Raji (cell line): ENCODE results near the gene PSMB3.

Experiments
- POLR2A ChIP-seq: IDR thresholded peaks from 2 replicates; pipeline ENCODE4 v1.6.1; 2011; ENCODE audit warnings: low read depth, low read length, control low read depth; ENCODE audit not compliant: insufficient read depth

PSMB3 gene

DNA sequence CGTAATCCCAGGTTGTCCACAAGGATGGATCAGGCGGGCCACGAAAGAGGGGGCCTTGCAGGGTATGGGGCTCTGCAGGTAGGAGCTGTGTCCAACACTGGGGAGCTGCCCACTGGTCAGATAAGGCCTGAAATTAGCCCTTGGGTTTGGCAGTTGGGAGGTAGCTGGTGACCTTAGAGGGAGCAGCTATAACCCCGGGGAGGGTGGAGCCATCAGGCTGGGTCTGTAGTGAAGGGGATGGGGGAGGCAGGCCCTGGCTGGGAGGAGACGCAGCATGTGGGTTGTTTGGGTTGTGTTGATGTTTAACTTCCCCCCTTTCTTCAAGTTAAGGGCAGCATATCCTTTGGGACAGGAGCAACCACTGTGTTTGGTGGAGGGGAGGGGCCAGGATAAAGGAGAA is 41.6 kb upstream of the PSMB3 start:
- no peak for TF ChIP-seq POLR2A

DNA sequence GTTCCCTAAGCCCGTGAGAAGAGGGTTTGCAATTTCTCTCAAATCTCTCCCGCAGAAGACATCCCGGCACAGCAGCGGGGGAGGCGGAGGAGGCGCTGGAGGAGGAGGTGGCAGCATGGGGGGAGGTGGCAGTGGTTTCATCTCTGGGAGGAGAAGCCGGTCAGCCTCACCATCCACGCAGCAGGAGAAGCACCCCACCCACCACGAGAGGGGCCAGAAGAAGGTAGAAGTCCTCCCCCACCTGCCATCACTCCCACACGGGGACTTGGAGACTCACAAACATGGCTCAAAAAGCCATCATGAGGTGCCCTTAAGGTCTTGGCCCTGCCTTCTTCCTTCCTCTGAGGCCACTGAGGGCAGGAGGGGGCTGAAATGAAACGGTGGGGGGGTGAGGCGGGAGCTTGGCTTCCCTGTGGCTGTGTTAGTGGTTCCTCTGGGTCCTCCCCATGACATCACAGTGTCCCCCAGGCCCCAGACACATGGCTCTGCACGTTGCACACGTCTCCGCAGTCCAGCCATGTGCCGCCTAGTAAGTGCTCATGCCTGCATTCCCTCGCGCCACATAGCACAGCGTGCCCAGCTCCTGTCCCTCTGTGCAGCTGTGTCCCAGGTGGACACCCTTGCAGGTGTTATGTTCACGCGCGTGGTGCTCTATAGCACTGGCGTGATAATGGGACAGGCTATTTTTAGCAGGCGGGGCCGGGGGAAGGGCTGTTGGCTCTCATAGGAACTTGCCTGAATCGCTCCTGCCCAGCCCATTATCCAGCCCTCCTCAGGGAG is 40.6 kb upstream of the PSMB3 start:
- no peak for TF ChIP-seq POLR2A

DNA sequence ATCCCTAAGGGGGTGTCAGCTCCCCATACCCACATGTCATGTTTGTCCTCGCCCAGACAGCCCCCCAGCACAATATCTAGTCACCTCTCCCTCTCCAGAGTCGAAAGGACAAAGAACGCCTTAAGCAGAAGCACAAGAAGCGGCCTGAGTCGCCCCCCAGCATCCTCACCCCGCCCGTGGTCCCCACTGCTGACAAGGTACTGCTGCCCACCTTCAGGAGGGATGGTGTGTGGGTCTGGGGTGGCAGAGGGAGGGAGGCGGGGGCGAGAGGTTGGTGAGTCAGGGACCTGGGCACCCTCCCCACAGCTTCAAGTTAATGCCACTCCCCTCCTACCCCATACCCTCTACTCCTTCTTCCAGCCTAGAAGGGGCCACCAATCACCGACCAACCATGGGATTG is 39.9 kb upstream of the PSMB3 start:
- TF ChIP-seq POLR2A, result no peak

DNA sequence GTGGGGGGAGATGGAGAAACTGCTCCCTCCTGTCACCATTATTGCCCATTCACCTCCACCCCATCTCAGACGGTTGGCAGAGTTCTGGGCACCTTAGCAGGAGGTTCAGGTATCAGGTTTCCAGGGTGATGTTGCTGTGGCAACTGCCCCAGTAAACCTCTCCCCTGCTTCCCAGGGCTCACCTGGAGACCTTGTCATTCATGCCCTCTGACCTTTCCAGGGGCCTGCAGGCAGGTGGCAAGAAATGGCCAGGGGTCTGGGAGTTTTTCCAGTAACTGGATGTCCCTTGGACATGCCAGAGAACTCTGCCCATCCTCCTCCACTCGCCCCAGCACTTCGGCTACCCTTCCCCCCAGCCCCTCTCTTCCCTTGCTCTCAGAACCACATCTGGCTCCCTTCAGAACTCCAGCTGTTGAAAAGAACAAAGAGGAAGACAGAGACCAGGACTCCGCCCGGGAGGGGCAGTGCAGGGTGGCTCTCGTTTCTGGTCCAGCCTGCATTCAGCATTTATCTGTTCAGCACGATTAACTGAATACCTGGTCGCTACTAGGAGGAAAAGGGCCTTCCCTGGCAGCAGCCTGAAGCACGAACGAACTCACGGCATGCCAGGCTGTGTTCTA is 39.0 kb upstream of the PSMB3 start:
- no peak for TF ChIP-seq POLR2A

DNA sequence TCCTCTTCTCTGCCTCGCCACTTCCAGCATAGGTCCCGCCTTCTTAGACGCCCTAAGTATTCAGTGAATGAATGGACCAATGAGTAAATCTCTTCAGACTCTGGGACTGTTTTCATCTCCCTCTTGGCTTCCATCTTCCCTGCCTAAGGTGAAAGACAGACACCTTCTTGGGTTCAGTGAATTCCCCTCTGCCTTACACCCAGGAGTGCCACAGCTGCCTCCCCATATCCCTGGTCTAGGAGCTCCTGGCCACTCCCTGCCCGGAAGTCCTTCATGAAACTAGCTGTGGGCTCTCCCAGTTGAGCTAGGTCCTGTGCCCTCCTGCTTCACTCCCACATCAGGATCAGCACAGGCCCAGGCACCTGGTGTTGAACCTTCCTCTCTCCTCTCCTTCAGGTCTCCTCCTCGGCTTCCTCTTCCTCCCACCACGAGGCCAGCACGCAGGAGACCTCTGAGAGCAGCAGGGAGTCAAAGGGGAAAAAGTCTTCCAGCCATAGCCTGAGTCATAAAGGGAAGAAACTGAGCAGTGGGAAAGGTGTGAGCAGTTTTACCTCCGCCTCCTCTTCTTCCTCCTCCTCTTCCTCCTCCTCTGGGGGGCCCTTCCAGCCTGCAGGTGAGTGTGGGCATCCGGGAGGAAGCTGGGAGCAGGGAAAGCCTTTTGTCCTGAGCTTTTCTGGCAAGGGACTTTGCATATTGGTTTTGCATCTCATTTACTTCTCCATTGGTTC is 37.2 kb upstream of the PSMB3 start:
- no peak for TF ChIP-seq POLR2A

DNA sequence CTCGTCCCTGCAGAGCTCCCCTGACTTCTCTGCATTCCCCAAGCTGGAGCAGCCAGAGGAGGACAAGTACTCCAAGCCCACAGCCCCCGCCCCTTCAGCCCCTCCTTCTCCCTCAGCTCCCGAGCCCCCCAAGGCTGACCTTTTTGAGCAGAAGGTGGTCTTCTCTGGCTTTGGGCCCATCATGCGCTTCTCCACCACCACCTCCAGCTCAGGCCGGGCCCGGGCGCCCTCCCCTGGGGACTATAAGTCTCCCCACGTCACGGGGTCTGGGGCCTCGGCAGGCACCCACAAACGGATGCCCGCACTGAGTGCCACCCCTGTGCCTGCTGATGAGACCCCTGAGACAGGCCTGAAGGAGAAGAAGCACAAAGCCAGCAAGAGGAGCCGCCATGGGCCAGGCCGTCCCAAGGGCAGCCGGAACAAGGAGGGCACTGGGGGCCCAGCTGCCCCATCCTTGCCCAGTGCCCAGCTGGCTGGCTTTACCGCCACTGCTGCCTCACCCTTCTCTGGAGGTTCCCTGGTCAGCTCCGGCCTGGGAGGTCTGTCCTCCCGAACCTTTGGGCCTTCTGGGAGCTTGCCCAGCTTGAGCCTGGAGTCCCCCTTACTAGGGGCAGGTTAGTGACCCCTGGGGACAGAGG is 36.1 kb upstream of the PSMB3 start:
- no peak for TF ChIP-seq POLR2A

DNA sequence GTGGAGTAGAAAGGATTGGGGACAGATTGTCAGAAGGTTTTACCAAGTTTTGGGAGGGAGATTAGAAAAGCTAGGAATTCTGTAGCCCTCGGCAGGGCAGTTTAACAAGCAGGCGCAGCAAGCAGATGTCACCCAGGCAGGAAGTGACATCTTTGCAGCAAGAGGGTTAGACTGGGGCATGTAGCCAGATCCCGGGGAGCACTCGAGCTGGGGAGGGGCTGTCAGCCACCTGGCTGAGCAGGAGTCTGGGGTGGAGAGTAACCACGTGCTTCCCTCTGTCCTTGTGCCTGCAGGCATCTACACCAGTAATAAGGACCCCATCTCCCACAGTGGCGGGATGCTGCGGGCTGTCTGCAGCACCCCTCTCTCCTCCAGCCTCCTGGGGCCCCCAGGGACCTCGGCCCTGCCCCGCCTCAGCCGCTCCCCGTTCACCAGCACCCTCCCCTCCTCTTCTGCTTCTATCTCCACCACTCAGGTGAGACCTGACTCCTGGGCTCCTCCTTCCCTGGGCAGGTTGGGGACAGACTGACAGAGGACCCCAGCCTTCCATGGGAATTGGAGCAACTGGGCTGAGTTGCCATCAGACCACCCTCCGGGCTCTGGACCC is 35.3 kb upstream of the PSMB3 start:
- TF ChIP-seq POLR2A, result no peak

DNA sequence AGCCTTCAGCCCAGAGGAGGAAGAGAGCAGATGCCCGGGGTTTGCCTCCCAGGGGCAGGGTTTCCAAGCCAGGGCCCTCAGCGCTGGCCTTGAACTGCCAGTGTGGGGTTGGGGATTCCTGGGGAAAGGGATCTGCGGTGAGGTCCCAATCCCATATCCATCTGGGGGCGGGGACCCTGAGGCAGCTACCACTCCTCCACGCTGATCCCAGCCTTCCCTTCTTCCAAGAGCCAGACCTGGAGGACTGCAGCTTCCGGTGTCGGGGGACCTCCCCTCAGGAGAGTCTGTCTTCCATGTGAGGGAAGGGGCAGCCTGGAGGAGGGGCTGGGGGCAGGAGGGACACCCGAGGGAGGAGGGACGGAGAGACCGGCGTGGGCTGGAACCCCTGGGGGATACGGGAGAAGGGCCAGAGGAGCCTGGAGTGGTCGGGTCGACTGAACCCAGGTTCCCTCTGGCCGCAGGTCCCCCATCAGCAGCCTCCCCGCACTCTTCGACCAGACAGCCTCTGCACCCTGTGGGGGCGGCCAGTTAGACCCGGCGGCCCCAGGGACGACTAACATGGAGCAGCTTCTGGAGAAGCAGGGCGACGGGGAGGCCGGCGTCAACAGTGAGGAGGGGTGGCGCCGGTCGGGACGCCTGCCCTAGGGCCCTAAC is 33.1 kb upstream of the PSMB3 start:
- TF ChIP-seq POLR2A, result no peak

DNA sequence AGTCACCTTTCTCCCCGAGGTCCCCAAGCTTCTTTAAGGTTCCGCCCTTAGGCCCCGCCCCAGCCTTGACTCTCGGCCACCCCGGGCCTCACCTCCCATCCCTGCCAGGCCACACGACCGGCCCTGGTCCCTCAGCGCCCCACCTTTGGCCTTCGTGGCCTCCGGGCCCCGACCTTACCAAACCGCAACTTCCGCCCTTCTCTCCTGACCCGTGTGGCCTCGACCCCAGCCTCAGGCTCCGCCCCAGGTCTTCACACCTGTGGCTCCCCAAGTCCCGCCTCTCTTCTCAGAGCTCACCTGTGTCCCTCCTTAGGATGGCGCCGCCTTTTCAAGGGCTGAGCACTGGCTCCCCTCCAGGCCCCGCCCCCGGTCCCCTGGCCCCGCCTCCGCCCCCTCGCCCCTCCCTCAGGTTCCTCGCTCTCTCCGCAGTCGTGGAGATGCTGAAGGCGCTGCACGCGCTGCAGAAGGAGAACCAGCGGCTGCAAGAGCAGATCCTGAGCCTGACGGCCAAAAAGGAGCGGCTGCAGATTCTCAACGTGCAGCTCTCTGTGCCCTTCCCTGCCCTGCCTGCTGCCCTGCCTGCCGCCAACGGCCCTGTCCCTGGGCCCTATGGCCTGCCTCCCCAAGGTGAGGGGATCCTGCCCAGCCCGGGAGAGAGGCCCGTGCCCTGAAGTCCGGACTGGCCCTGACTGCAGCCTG is 32.4 kb upstream of the PSMB3 start:
- no peak for TF ChIP-seq POLR2A

DNA sequence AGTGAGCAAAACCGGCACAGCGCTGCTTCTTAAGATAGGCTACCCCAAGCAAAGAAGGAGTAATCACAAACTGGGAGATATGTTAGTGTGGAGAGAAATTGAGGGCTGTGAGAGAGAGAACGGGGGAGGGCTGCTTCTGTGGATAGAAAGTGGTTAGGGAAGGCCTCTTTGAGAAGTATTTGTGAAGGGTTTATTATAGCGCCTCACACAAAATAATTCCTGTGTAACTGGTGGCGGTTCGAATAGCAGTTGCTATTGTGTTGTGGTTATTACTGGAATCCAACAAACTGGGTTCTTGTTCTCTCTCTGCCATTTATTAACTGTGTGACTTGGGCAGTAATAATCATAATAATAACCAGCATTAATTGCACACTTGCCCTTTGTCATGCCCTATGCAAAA is 31.6 kb upstream of the PSMB3 start:
- TF ChIP-seq POLR2A, result no peak

DNA sequence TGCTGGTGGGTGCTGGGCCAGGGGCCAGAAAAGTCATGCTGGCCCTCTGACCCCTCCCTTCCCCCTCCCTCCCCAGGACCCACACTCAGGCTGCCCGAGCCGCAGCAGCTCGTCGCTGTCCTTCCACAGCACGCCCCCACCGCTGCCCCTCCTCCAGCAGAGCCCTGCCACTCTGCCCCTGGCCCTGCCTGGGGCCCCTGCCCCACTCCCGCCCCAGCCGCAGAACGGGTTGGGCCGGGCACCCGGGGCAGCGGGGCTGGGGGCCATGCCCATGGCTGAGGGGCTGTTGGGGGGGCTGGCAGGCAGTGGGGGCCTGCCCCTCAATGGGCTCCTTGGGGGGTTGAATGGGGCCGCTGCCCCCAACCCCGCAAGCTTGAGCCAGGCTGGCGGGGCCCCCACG is 30.7 kb upstream of the PSMB3 start:
- no peak for TF ChIP-seq POLR2A

DNA sequence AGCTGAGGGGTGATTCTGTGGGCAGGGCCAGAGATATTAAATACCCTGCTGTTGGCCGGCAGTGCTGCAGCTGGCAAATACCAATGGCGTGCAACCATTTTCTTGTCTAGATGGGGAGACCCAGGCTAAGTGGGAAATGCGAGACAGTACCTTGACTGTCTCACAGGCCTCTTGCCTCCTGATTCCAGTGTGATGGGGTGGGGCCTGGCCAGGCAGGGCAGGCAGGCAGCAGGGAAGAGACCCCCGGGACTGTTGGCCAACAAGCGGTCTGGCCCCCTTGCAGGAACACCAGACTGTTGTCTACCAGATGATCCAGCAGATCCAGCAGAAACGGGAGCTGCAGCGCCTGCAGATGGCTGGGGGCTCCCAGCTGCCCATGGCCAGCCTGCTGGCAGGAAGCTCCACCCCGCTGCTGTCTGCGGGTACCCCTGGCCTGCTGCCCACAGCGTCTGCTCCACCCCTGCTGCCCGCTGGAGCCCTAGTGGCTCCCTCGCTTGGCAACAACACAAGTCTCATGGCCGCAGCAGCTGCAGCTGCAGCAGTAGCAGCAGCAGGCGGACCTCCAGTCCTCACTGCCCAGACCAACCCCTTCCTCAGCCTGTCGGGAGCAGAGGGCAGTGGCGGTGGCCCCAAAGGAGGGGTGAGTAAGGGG is 28.1 kb upstream of the PSMB3 start:
- TF ChIP-seq POLR2A, result no peak

DNA sequence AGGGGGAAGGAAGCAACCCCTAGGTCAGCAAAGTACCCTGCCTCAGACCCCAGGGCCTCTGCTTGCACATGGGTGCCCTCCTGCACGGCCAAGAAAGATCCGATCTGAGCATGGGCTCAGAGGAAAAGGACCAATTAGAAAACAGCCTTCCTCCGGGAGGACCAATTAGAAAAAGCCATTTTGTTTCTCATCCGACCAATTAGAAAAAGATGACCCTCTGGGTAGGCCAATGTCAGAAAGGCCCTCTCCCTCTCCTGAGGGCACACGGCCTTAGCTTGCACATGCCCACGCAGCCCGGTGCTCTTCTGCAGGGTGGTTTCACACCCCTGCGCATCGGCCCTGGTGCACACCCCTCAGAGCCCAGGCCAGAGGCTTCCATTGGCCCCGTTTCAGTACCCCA is 27.5 kb upstream of the PSMB3 start:
- no peak for TF ChIP-seq POLR2A

DNA sequence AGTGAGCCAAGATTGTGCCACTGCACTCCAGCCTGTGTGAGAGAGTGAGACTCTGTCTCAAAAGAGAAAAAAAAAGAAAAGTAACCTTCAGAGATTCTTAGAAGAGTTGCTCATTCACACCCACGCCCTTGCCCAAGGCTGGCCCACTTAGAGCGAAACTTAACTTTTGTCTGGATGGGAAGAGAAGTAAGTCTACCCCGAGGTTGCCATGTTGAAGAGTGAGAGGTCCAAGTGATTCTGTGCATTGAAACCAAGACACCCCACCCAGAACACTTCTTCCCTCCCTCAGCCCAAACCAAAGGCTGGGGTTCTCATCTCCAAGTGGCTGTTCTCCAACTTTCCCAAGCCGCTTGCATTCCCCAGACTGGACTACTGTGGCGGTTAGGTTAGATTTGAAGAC is 24.8 kb upstream of the PSMB3 start:
- TF ChIP-seq POLR2A, result no peak
